Subcutaneous adipose tissue (tissue), 4 donors: ENCODE measurements around the gene NOP9. TPM values are rescaled to one million over a fixed set of nuclear protein-coding genes. Genes with fewer than 3 reads are reported as not detected.

Source experiments
- total RNA-seq, 4 donors: library from RNA; depleted of rRNA; stranded (reverse); fragments of >200 nt; gene quantifications; one replicate each; pipeline ENCODE4 v1.1.0, GENCODE V29; 2016
- TF ChIP-seq, protein P1 (sequence below): fragments of 450-650 bp; IDR thresholded peaks from one replicate; pipeline ENCODE4 v1.5.1; 2016; ENCODE audit warnings: low read depth, mild to moderate bottlenecking, control low read depth, antibody characterized with exemption, moderate library complexity

Gene NOP9
- total RNA-seq, 4 donors from 2014 or later, result 14.3 to 19.4 (median 15.1) TPM

- TF ChIP-seq, protein P1, sequence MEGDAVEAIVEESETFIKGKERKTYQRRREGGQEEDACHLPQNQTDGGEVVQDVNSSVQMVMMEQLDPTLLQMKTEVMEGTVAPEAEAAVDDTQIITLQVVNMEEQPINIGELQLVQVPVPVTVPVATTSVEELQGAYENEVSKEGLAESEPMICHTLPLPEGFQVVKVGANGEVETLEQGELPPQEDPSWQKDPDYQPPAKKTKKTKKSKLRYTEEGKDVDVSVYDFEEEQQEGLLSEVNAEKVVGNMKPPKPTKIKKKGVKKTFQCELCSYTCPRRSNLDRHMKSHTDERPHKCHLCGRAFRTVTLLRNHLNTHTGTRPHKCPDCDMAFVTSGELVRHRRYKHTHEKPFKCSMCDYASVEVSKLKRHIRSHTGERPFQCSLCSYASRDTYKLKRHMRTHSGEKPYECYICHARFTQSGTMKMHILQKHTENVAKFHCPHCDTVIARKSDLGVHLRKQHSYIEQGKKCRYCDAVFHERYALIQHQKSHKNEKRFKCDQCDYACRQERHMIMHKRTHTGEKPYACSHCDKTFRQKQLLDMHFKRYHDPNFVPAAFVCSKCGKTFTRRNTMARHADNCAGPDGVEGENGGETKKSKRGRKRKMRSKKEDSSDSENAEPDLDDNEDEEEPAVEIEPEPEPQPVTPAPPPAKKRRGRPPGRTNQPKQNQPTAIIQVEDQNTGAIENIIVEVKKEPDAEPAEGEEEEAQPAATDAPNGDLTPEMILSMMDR, result no peak
Measured at GRCh38 chr14:24334431-24335291, 35.0 kb downstream of the NOP9 start, which contains the start of gene ADCY4. TSS of gene ADCY4 (minus strand) at chr14:24335071. CDS start at chr14:24334652, 419 bp downstream.

- TF ChIP-seq, protein P1, result no peak
Measured at GRCh38 chr14:24335461-24336171, 36.0 kb downstream of the NOP9 start.

- TF ChIP-seq, protein P1, result no peak
Measured at GRCh38 chr14:24337144-24337823, 37.6 kb downstream of the NOP9 start.

- TF ChIP-seq, protein P1, result no peak
Measured at GRCh38 chr14:24337824-24338175, 38.1 kb downstream of the NOP9 start.

DNA sequence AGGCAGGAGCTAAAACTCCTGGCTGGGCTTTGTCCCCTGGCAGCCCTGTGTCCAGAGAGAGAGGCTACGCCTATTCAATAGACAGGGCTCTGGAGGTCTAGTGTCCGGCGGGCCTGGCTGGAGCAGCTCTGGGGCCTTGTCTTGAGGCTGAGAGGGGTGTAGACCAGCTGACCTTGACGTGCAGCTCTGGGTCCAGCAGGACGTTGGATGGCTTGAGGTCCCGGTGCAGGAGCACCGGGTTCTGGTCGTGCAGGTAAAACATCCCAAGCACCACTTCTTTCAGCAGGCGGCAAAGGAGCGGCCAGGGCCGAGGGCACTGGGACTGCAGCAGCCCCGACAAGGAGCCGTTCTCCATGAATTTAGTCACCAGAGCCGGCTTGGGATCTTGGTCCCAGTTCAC, 39.2 kb downstream of the NOP9 start:
- TF ChIP-seq, protein P1, result no peak

- TF ChIP-seq, protein P1, result no peak
Measured at GRCh38 chr14:24339284-24340151, 39.9 kb downstream of the NOP9 start, which contains the start of gene RIPK3. TSS of gene RIPK3 (minus strand) at chr14:24339991. CDS start at chr14:24339826, 165 bp downstream.
